Activated CD8-positive, alpha-beta memory T cell treated with anti-CD3 and anti-CD28 coated beads, Interleukin-2, amount 50 U/mL, for 1 hour (primary cell): ENCODE data around the gene SGIP1.

ENCODE experiments used
- DNase-seq: peaks from one replicate; pipeline ENCODE4 v3.0.0-alpha.2; 2020; ENCODE audit errors: extremely low read depth

The SGIP1 gene

GRCh38 chr1:66523562-66523961 lies 10.4 kb upstream of the SGIP1 start:
- no peak for DNase-seq

- no peak for DNase-seq
Observed at GRCh38 chr1:66525086-66525485, 8.9 kb upstream of the SGIP1 start.

DNA sequence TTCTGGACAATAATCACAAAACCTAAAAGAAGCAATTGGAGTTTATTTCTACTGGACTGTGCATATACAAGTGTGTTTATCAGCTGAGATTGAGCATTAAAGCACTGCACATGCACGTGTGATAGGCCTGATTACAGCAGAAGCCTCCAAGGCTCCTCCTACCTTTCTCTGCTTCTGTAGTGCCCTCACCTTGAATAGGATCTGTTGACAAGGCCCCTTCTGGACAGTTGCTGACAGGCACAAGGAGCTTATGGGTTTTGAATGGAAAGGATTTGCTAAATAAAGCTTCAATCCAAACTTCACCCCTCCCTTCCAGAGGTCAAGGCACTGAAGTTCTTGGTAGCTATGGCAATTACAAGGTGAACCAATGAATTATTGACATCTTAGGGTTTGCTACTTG lies 7.9 kb upstream of the SGIP1 start:
- no peak for DNase-seq

GRCh38 chr1:66526991-66527390 lies 7.0 kb upstream of the SGIP1 start:
- no peak for DNase-seq

DNA sequence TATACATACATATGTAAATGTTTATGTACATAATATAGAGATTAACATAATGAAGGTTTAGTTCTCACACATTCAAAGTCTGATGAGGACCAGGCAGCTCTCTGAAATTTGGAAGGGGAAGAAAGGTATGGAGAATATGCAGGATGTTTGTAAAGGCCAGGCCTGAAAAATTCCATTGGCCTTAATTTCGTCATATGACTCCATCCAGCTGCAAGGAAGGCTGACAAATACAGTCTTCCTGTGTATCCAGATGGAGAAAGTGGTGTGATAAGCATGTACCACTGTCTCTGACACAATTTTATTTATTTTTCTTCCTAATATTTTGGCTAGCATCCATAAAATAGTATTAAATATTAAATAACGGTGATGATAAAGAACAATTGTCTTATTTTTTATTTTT lies 6.3 kb upstream of the SGIP1 start:
- no peak for DNase-seq

DNA sequence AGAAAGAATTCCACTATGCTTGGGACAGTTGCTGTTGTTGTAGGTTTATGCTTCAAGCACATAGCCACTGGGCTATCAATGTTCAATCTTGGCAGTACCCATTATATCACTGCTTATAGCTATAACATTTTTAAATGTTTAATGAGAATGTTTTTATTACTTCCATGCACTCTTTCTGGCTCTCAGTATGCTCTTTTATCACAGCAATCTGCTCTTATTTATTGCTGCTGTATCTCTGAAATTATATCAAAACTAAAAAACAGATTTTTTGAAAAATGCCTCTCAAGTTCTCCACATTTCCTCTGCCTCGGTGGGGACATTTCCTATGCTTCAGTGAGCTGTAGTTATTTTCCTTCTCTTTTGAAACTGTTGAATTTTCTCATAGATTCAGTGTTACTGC lies 5.4 kb upstream of the SGIP1 start:
- DNase-seq = no peak

DNA sequence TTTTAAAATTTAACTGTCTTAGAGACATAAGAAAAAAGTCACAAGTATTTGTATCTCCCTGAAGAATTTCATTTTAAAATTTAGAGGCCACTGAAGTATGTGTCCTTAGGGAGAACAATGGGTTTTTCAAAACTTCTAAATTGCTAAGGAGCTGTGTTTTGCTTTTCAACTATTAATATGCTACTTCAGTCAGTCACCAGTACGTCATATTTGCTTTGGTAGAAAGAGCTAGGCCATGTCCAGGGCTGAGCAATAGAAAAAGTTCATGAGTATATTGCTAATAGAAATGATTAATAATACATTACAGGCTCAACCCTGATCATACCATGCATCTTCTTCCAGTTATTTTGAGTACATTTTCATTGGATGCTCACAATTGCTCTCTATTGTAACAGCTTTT lies 1.7 kb upstream of the SGIP1 start:
- DNase-seq = no peak

DNA sequence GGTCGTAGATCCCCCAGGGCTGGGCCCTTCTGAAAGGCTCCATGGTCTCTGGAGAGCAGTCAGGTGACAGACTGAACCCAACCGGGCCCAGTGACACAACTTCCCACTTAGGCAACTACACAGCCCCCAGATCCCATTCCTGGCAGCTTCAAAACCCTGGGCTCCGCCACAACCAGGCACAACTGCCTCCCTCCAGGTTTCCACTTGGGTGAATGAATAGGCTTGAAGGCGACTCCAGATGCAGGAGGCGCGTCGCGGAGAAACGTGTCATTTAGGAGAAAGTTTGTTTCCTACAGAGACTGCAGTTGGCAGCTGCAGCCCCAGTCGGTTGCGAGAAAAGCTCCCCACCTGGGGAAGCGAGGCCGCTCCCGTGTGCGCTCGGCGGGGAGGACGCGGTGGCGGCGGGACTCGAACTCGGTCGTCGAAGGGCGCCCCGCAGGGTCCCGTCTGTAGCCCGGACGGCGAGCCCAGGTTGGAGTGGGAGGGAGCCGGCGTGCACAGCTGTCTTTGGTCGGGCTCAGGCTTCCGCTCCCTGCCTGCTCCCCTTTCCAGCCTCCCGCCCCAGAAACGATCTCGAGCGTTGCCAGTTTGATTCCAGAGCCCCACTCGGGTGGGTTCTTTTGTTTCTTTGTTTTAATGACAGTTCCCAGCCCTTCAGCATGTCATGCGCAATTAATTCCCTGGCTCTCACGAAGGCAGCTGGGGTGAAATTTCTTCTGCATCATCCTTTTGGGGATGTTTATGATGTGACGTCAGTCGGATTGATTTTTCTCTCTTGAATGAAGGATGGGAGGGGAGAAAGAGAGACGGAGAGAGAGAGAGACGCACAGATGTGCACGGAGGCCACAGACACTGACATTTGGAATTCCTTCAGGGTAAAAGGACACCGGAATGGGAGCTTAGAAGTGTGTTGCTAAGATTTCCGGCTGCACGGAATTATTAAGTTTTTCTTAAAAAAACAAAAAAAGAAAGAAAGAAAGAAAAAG lies 862 bp upstream of the SGIP1 start:
- DNase-seq = no peak

- no peak for DNase-seq
Observed at GRCh38 chr1:66535061-66535460, 1.1 kb downstream of the SGIP1 start.

GRCh38 chr1:66535853-66536252 lies 1.9 kb downstream of the SGIP1 start:
- no peak for DNase-seq

GRCh38 chr1:66537718-66538117 lies 3.8 kb downstream of the SGIP1 start:
- DNase-seq = no peak

DNA sequence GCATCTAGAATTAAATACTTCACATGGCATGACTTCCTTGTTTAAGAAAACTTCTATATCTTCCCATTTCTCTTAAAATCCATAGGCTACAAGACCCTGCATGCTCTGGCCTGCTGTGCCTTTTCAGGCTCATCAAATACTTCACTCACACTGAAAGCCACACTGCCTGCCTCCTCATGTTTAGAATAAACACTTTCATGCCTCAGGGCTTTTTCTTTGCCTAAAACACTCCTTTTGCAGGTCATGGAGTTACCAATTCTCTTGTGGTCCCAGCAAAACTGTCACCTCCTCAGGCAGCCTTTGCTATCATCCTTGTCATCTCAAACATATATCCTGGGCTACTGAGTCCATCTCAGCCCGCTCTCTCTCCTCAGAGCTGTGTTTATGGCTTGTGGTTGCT lies 5.5 kb downstream of the SGIP1 start:
- DNase-seq = no peak

- DNase-seq = no peak
Observed at GRCh38 chr1:66540434-66541032, 6.6 kb downstream of the SGIP1 start.

DNA sequence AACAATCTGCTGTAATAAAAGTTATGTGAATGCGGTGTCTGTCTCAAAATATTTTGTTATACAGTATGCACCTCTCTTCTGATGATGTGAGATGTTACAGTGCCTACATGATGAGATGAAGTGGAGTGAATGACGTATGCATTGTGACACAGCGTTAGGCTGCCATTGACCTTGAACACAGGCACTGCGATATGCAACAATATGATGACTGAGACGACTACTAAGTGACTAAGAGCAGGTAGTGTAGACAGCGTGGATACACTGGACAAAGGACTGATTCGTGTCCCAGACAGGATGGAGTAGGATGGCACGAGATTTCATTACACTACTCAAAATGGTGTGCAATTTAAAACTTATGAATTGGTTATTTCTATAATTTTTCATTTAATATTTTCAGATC lies 8.4 kb downstream of the SGIP1 start:
- DNase-seq = no peak

- DNase-seq = no peak
Observed at GRCh38 chr1:66542811-66543767, 9.1 kb downstream of the SGIP1 start.

DNA sequence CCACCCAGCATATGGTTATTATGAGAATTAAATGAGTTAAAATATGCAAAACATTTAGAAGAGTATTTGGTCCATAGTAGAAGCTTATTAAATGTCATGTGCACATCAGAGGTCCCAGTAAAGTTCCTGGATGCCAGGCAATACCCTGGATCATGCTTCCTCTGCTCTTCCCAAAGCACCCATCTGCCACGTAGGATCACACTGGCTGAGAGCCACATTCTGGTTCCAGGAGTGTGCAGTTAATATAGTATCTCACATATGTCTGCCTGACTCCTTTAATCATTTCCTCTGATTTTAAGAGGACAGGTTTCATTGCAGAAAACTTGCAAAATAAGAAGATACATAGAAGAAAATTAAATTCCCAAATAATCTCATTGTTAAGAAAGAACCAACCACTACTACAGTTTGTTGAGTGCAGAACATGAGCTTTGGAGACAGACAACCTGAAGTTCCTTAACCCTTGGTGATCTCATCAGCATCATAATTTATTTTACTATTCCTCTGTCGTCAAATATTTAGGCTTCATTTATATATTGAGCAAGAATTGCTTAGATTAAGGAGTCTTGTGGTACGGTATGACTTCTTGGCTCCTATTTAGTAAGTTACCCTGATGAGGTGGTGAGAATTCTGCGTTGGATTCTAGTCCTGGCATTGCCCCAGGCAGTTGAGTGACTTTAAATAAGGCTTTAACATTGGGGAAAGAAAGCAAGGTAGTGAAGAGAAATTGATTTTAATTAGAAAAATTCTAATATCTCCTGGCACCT lies 12.3 kb downstream of the SGIP1 start:
- DNase-seq = no peak

DNA sequence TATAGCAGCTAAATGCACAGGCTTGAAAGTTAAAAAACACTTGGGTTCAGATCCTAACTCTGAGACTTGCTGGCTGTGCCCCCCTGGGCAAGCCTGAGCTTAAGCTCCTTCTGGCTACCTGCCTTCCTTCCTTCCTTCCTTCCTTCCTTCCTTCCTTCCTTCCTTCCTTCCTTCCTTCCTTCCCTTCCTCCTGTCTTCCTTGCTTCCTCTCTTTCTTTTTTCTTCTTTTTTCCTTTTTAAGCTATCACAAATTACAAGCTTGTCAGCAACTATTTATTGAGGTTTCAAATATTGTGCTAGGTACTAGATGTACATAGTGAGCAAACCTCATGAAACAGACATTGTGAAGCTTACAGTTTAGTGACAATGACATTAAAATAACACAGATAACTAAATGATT lies 15.1 kb downstream of the SGIP1 start:
- DNase-seq = no peak

DNA sequence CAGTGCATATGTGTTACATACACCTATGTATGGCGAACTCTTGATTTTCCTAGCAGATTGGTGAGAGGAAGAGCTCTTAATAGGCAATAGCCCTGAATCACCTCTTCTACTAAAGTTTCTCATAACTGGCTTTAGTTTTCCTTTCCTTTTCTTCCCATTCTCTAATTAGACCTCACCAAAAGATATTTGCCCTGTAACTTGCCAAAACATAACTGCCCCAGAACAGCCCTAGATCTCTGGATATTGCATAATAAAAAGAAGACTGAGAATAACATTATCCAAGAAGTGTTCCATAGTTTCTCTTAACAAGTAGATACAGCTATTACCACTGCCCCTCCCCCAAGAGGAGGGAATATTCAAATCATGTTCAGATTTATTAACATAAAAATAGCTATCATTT lies 16.3 kb downstream of the SGIP1 start:
- no peak for DNase-seq

DNA sequence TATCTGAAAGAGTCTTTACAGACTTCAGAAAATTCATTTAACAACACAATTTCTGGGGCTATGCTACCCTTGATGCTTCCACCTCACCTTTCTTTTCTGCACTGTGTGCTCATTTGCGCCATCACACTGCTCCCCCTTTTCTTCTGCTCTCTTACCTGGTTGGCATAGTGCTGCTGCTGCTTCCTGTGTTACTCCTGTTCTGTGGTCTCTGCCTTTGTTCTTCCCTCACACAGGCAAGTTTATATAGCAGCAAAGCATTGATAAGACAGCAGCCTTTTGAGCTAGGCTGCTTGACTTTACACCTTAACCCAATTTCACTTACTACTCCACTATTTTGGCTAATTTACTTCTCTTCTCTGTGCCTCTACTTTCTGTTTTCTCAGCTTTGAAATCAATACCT lies 18.3 kb downstream of the SGIP1 start:
- DNase-seq = no peak

- DNase-seq = no peak
Observed at GRCh38 chr1:66552829-66553228, 18.9 kb downstream of the SGIP1 start.

GRCh38 chr1:66553846-66554245 lies 19.9 kb downstream of the SGIP1 start:
- no peak for DNase-seq
